GM12865 (cell line): ENCODE results near the gene SMAD2.
A peak's percentile ranks its signal among the peaks of the same experiment; 100 is the strongest.
"Not testable (repeated sequence)": the region's sequence is repeated elsewhere in the genome, so short reads cannot be mapped to it uniquely, and the experiment has no call there.

Source experiments
- DNase-seq: peaks from one replicate; pipeline ENCODE4 v3.0.0; 2010; ENCODE audit warnings: low read depth
- H3K4me3 ChIP-seq: 2 replicates; pipeline ENCODE4 v1.5.1; 2011; ENCODE audit warnings: mild to moderate bottlenecking, low read depth, low read length, control low read depth
- TF ChIP-seq, protein P1 (sequence below): IDR thresholded peaks from 2 replicates; pipeline ENCODE4 v1.5.1; 2011; ENCODE audit warnings: low read length, control low read depth, low read depth, inconsistent platforms; ENCODE audit not compliant: insufficient read depth; ENCODE audit errors: missing control alignments

Gene SMAD2

DNA sequence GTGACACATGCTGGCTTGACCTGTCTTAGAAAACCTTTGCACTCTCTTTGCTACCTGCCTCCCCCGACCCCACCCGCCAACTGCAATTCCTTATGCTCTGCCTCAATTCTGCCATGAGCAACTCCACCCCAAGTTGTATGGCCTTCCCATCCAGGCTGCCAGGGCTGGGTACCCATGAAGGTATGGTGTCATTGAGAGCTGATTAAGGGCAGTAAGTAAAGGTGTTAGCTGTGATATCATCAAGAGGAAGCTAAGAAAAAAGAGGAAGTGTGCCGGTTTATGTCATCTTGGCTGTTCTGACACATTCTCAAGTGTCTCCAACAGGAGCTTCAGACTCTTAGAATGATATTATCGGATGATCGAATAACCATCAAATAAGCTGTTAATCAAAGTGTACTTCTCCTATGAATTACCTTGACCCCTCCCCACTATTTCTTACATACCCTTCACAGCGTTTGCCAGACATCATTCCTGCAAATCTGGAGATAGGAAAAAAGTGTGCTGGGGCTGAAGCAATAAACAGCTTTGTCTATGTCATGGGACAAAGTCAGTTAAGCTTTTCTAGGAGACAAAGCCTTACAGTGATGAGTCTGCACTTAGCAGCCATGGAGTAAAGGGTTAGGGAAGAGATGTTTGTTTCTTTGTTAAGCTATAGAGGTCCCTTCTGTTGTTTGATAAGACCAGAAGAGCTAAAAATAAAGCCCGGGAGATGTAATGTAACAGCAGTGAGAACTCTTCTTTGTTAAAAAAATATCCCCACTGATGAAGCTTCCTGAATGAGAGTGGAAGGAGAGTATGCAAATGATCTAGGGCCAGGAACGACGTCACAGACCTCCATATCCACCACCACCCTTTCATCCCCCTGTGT, 40.4 kb upstream of the SMAD2 start:
- DNase-seq = peak; percentile 8
- TF ChIP-seq, protein P1, sequence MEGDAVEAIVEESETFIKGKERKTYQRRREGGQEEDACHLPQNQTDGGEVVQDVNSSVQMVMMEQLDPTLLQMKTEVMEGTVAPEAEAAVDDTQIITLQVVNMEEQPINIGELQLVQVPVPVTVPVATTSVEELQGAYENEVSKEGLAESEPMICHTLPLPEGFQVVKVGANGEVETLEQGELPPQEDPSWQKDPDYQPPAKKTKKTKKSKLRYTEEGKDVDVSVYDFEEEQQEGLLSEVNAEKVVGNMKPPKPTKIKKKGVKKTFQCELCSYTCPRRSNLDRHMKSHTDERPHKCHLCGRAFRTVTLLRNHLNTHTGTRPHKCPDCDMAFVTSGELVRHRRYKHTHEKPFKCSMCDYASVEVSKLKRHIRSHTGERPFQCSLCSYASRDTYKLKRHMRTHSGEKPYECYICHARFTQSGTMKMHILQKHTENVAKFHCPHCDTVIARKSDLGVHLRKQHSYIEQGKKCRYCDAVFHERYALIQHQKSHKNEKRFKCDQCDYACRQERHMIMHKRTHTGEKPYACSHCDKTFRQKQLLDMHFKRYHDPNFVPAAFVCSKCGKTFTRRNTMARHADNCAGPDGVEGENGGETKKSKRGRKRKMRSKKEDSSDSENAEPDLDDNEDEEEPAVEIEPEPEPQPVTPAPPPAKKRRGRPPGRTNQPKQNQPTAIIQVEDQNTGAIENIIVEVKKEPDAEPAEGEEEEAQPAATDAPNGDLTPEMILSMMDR = no peak

DNA sequence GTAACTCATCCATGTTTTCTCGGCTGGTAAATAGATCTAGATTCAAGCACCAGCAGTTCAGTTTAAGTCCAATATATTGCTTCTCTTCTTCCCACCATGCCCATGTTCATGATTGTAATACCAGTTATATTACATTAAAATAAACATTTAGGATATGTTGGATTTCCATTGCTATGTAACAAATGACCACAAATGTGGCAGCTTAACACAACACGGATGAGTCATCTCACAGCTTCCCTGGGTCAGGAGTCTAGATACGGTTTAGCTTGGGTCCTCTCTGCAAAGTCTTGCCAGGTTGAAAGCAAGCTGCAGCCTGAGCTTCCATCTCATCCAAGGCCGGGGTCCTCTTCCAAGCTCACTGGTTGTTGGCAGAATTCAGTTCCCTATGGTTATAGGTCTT, 39.4 kb upstream of the SMAD2 start:
- no peak overlapping the region for H3K4me3 ChIP-seq
- TF ChIP-seq, protein P1 = no peak
- no peak for DNase-seq

More for the DNA sequence above, 40.4 kb upstream of the SMAD2 start:
- H3K4me3 ChIP-seq = no peak overlapping the region

DNA sequence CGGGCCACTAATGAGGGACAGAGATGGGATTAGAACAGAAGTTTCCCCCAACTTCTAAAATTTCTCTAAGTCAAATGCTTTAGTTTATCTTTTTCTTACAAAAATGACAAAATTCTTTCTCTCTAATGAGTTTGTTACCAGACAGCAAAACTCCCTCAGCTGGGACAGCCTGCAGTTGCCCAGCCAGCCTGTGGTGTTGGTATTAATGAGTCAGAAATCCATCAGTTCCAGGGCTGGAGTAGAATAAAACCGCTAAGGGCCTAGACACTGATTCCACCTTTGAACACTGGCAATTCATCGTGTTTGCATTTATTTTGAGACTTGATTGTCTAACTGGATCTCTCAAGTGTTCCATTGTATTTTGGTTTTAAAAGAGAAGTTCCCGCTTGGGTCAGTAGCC, 38.3 kb upstream of the SMAD2 start:
- H3K4me3 ChIP-seq = no peak overlapping the region
- no peak for DNase-seq

DNA sequence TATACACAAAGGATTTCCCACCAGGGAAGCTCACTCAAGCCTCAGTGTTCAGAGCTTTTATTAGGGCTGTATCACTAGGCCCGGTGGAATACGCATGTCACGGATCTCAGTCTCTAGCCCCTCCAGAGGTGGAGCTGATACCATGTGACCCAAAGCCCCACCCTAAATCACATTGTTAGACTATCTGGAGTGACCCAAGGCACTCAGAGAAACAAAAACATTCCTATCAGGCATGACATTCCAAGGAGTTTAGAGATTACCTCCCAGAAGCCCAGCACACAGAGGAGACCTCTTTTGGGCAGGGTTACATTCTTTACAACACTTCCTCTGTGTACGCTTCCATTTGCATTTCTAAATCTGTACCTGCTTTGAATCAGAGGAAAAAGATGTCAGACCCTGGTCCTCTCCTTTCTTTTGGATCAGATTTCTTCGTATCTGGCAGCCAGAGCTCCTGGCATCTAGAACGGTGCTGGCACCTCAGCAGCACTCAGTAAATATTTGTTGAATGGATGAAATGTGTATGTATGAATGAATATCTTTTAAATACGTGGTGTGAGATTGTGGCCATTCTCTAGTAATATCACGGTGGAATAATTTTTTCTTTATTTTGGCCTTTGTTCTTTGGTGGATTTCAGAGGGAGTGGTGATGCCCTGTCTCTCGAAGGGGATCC, 37.7 kb upstream of the SMAD2 start:
- H3K4me3 ChIP-seq = no peak overlapping the region
- TF ChIP-seq, protein P1 = no peak
- no peak for DNase-seq

More for the DNA sequence above, 38.3 kb upstream of the SMAD2 start:
- TF ChIP-seq, protein P1 = no peak

DNA sequence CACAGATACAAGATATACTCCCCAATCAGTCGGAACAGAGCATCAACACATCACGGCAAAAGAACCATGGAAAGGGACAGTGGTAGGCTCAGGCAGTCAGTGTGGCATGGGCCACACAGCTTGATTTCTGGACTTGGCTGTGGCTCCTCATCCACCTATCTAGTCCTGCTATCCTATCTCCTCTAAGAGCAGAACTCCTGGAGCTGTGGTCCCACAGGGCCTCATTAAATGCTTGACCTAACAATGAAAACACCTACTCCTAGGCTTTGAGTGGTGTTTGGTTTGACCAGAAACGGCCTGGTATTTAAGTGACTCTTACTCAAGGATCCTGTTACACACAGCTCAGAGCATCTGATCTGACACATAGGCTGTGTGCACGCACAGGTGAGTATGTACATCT, 33.6 kb upstream of the SMAD2 start:
- no peak overlapping the region for H3K4me3 ChIP-seq
- TF ChIP-seq, protein P1 = no peak
- no peak for DNase-seq

DNA sequence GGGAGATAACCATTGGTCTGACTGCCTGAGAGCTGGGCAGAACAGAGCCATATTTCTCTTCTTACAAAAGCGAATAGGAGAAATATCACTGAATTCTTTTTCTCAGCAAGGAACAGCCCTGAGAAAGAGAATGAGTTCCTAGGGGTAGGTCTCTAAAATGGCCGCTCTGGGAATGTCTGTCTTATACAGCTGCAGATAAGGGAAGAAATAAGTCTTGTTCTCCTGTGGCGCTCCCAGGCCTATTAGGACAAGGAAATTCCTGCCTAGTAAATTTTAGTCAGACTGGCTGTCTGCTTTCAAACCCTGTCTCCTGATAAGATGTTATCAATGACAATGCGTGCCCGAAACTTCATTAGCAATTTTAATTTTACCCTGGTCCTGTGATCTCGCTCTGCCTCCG, 30.5 kb upstream of the SMAD2 start:
- not testable (repeated sequence) for DNase-seq, H3K4me3 ChIP-seq

DNA sequence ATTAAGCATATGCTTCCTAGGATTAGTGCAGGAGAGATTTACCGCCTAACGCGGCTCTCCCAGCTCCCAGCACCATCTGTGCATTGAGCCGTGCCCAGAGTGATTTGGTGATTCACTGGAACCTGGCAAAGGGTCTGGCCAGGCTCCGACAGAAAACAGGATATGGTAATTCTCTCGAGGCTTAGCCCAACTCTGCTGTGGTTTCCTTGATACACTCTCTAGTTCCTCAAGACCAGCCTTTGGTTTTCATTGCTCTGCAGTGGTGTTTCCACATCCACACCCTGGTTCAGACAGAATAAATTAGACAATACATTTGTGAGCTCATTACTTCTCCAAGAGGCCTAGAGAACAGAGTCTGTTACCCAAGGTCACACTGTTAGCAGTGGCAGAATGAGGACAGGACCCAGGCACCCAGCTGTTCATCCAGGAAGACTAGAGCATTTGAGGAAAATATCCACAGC, 23.0 kb upstream of the SMAD2 start:
- peak; percentile 57 for DNase-seq
- H3K4me3 ChIP-seq = no peak overlapping the region
- TF ChIP-seq, protein P1 = no peak
